HFF-Myc (cell line): ENCODE measurements around the gene WSCD2.

Experiments
- DNase-seq: peaks from one replicate; pipeline ENCODE4 v3.0.0-alpha.2; 2011; ENCODE audit warnings: low read depth; ENCODE audit errors: extremely low read depth
- H3K4me3 ChIP-seq: replicated peaks from 2 replicates; pipeline ENCODE4 v1.5.1; 2011; ENCODE audit warnings: low read depth, mild to moderate bottlenecking, control low read depth, low read length
- CTCF ChIP-seq: IDR thresholded peaks from 2 replicates; pipeline ENCODE4 v1.5.1; 2012; ENCODE audit warnings: mild to moderate bottlenecking, low read depth, low read length, control low read depth; ENCODE audit errors: missing control alignments

WSCD2 gene

GRCh38 chr12:108226866-108227265, 97.8 kb downstream of the WSCD2 start:
- H3K4me3 ChIP-seq, result no peak overlapping the region
- DNase-seq, result no peak
- TF ChIP-seq CTCF, result no peak

GRCh38 chr12:108228746-108229145, 99.7 kb downstream of the WSCD2 start:
- no peak for TF ChIP-seq CTCF
- no peak overlapping the region for H3K4me3 ChIP-seq
- no peak for DNase-seq

- DNase-seq, result no peak
- TF ChIP-seq CTCF, result no peak
- no peak overlapping the region for H3K4me3 ChIP-seq
Observed at GRCh38 chr12:108231109-108231905, 102.2 kb downstream of the WSCD2 start.

- TF ChIP-seq CTCF, result no peak
- DNase-seq, result no peak
- H3K4me3 ChIP-seq, result no peak overlapping the region
Observed at GRCh38 chr12:108231909-108232434, 102.9 kb downstream of the WSCD2 start.

GRCh38 chr12:108232565-108232964, 103.5 kb downstream of the WSCD2 start:
- no peak overlapping the region for H3K4me3 ChIP-seq
- TF ChIP-seq CTCF, result no peak
- DNase-seq, result no peak

- no peak for DNase-seq
- no peak overlapping the region for H3K4me3 ChIP-seq
- no peak for TF ChIP-seq CTCF
Observed at GRCh38 chr12:108234158-108234557, 105.1 kb downstream of the WSCD2 start.
